ENCODE results near the gene WASF3. TPM values are rescaled to one million over a fixed set of nuclear protein-coding genes. Genes with fewer than 3 reads are reported as not detected.

Gene WASF3
- total and polyA plus RNA-seq, 4 donors = 4.9 to 14.4 (median 8.3) TPM

- ATAC-seq (ENCODE audit: insufficient read depth, low FRiP score) (peak; percentile 19), DNase-seq (peak; percentile 24 to 66 (median 52))
- H3K27me3 ChIP-seq (ENCODE audit: control insufficient read depth in 3 of 3, insufficient read depth in 3 of 3, low read length in 2 of 3) = peaks cover 0 to 3% (median 3%) of the 10 kb centered on the region in 3 donors
- TF ChIP-seq, protein P1, sequence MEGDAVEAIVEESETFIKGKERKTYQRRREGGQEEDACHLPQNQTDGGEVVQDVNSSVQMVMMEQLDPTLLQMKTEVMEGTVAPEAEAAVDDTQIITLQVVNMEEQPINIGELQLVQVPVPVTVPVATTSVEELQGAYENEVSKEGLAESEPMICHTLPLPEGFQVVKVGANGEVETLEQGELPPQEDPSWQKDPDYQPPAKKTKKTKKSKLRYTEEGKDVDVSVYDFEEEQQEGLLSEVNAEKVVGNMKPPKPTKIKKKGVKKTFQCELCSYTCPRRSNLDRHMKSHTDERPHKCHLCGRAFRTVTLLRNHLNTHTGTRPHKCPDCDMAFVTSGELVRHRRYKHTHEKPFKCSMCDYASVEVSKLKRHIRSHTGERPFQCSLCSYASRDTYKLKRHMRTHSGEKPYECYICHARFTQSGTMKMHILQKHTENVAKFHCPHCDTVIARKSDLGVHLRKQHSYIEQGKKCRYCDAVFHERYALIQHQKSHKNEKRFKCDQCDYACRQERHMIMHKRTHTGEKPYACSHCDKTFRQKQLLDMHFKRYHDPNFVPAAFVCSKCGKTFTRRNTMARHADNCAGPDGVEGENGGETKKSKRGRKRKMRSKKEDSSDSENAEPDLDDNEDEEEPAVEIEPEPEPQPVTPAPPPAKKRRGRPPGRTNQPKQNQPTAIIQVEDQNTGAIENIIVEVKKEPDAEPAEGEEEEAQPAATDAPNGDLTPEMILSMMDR (IDR thresholded peaks at IDR 0.05; ENCODE audit: control extremely low read depth, extremely low read depth) = no peak
- no peak overlapping the region for H3K9ac ChIP-seq (ENCODE audit: insufficient read depth in 1 of 2, low read length in 2 of 2)
- H3K36me3 ChIP-seq (ENCODE audit: control insufficient read depth in 4 of 4, insufficient read depth in 4 of 4, low read length in 4 of 4) = no peaks in the 10 kb centered on the region
- no peak overlapping the region for H3K27ac ChIP-seq (ENCODE audit: low read depth in 1 of 2, low read length in 1 of 2)
- H3K4me3 ChIP-seq = no peak overlapping the region
- 53 to 65% methylated on average over 8 of the region's 8 CpGs for WGBS, 2 donors
- H3K4me1 ChIP-seq (ENCODE audit: control insufficient read depth in 5 of 5, insufficient read depth in 5 of 5, low read length in 5 of 5) = peaks cover 0 to 24% (median 10%) of the 10 kb centered on the region in 5 donors
- no peaks in the 10 kb centered on the region for H3K9me3 ChIP-seq (ENCODE audit: control insufficient read depth in 4 of 4, insufficient read depth in 3 of 4, low read length in 3 of 4)
Observed at GRCh38 chr13:26561651-26562511, 4.4 kb downstream of the WASF3 start.

DNA sequence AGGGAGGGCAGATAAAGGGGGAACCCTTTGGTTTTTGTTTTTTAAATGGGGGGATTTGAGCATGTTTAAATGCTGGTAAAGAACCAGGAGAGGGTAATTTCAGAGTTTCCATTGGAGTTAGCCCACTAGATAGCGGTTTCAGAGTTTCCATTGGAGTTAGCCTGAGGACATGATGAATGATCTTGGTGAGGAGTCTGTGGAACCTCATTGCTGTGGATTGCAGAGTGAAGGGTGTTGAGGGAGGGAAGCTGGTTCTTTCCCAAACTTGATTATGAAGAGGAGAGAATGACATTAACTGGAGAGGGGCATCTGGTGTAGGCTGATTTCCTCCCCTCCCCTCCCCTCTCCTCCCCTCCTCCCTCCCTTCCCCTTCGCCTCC, 5.0 kb downstream of the WASF3 start:
- H3K27ac ChIP-seq (ENCODE audit: low read depth in 1 of 2, low read length in 1 of 2) = no peak overlapping the region
- H3K9me3 ChIP-seq (ENCODE audit: control insufficient read depth in 4 of 4, insufficient read depth in 3 of 4, low read length in 3 of 4) = no peaks in the 10 kb centered on the region

DNA sequence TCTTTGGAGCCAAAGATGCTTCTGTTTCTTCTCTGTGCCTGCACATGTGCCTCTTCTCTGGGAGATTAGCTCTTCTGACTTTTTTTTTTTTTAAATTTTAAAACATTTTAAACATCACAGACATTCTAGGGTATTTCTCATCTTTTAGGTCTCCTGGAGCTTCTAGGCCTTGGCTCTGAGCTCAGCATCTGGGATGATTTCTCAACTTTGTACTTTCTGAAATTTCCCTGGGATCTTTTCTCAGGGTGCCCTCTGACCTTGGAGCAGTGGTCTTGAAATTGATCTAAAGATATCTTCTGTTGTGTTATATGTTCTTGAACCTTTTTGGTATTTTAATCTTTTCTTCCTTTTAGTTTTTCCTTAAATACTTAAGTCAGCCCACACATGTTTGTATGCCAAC, 6.2 kb downstream of the WASF3 start:
- DNase-seq (no peak), ATAC-seq (ENCODE audit: insufficient read depth, low FRiP score) (no peak)
- TF ChIP-seq, protein P1 (IDR thresholded peaks at IDR 0.05; ENCODE audit: control extremely low read depth, extremely low read depth) = no peak
- H3K4me1 ChIP-seq (ENCODE audit: control insufficient read depth in 5 of 5, insufficient read depth in 5 of 5, low read length in 5 of 5) = peaks cover 0 to 20% (median 5%) of the 10 kb centered on the region in 5 donors
- peaks cover 0 to 3% (median 3%) of the 10 kb centered on the region in 3 donors for H3K27me3 ChIP-seq (ENCODE audit: control insufficient read depth in 3 of 3, insufficient read depth in 3 of 3, low read length in 2 of 3)
- H3K9me3 ChIP-seq (ENCODE audit: control insufficient read depth in 4 of 4, insufficient read depth in 3 of 4, low read length in 3 of 4) = no peaks in the 10 kb centered on the region
- no peak overlapping the region for H3K27ac ChIP-seq (ENCODE audit: low read depth in 1 of 2, low read length in 1 of 2)
- H3K4me3 ChIP-seq = no peak overlapping the region
- H3K36me3 ChIP-seq (ENCODE audit: control insufficient read depth in 4 of 4, insufficient read depth in 4 of 4, low read length in 4 of 4) = no peaks in the 10 kb centered on the region
- no peak overlapping the region for H3K9ac ChIP-seq (ENCODE audit: insufficient read depth in 1 of 2, low read length in 2 of 2)

More for the DNA sequence above, 5.0 kb downstream of the WASF3 start:
- H3K36me3 ChIP-seq (ENCODE audit: control insufficient read depth in 4 of 4, insufficient read depth in 4 of 4, low read length in 4 of 4) = no peaks in the 10 kb centered on the region
- no peak overlapping the region for H3K4me3 ChIP-seq
- WGBS, 2 donors = 44 to 76% methylated on average over 2 of the region's 2 CpGs
- TF ChIP-seq, protein P1 (IDR thresholded peaks at IDR 0.05; ENCODE audit: control extremely low read depth, extremely low read depth) = no peak
- no peak for ATAC-seq (ENCODE audit: insufficient read depth, low FRiP score)
- peaks cover 0 to 3% (median 3%) of the 10 kb centered on the region in 3 donors for H3K27me3 ChIP-seq (ENCODE audit: control insufficient read depth in 3 of 3, insufficient read depth in 3 of 3, low read length in 2 of 3)
- H3K9ac ChIP-seq (ENCODE audit: insufficient read depth in 1 of 2, low read length in 2 of 2) = no peak overlapping the region
- H3K4me1 ChIP-seq (ENCODE audit: control insufficient read depth in 5 of 5, insufficient read depth in 5 of 5, low read length in 5 of 5) = peaks cover 0 to 20% (median 10%) of the 10 kb centered on the region in 5 donors
- DNase-seq = no peak

Data from lung (tissue), 12 donors.